Measurements from ENCODE around the gene SERPINB10.

SERPINB10 gene

GRCh38 chr18:63956755-63957154, 49.0 kb downstream of the SERPINB10 start:
- no peak overlapping the region for H3K9ac ChIP-seq (ENCODE audit: low read depth, low read length)
- H3K4me3 ChIP-seq (ENCODE audit: low read length) = no peak overlapping the region
- no peaks in the 10 kb centered on the region; the same call in 1 of the 2 replicates for H3K27me3 ChIP-seq (ENCODE audit: insufficient read depth, low read length)
- no peaks in the 10 kb centered on the region for H3K9me3 ChIP-seq (ENCODE audit: insufficient read depth, low read depth, low read length)
- H3K27ac ChIP-seq (ENCODE audit: low read length) = no peak overlapping the region
- no peaks in the 10 kb centered on the region for H3K4me1 ChIP-seq (ENCODE audit: insufficient read depth, low read length)
- no peaks in the 10 kb centered on the region for H3K36me3 ChIP-seq (ENCODE audit: insufficient read depth, low read depth, low read length)

DNA sequence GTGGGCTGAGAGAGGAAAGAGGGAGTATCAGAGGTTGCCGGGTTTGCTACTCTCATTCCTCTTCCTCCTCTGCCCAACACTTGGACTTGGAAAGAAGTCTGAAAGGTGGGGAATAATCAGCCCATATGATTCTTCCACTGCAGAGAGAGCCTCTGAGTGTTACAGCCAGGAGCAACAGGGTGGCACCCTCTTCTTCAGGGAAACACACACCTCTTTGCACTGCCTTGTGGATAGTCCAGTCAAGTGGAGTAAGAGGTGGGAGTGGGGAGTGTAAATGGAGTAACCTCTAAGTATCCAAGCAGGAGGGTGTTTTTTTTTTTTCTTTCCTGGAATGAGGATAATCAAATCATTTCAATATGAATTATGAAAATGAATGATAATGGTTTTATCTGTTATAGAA, 53.1 kb downstream of the SERPINB10 start:
- Histone ChIP-seq H3K27me3 (ENCODE audit: insufficient read depth, low read length) (peaks cover 5% of the 10 kb centered on the region; the same call in 1 of the 2 replicates), H3K4me1 (ENCODE audit: insufficient read depth, low read length) (no peaks in the 10 kb centered on the region), H3K4me3 (ENCODE audit: low read length) (no peak overlapping the region), H3K9me3 (ENCODE audit: insufficient read depth, low read depth, low read length) (no peaks in the 10 kb centered on the region), H3K36me3 (ENCODE audit: insufficient read depth, low read depth, low read length) (no peaks in the 10 kb centered on the region), H3K9ac (ENCODE audit: low read depth, low read length) (no peak overlapping the region), H3K27ac (ENCODE audit: low read length) (no peak overlapping the region)

DNA sequence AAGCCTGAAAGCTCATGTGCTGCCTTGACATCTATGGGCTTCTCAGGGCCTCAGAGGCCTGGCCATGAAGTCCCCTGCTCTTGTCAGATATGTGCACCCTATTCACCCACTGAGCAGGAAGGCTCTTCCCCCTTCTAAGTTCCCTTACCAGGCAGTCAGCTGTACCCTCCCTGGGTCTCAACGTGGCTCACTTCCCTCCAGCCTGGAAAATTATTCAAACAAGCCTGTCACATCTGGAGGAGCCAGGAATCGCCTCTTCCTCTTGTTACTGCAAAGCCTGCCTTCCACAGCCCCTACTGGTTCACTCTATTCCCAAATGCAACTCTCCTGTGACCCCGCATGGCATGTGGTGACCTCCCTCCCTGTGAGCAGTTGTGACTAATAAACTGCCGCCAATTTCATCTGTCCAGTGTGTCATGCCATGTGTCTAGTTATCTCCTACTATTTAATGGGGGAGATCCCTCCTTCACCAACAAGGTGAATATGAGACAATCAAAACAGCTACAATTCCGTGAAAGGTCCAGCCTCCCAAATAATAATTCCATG, 53.8 kb downstream of the SERPINB10 start:
- Histone ChIP-seq H3K27me3 (ENCODE audit: insufficient read depth, low read length) (peaks cover 9% of the 10 kb centered on the region; the same call in 1 of the 2 replicates), H3K36me3 (ENCODE audit: insufficient read depth, low read depth, low read length) (no peaks in the 10 kb centered on the region), H3K27ac (ENCODE audit: low read length) (no peak overlapping the region), H3K9me3 (ENCODE audit: insufficient read depth, low read depth, low read length) (no peaks in the 10 kb centered on the region), H3K4me1 (ENCODE audit: insufficient read depth, low read length) (no peaks in the 10 kb centered on the region), H3K4me3 (ENCODE audit: low read length) (no peak overlapping the region), H3K9ac (ENCODE audit: low read depth, low read length) (no peak overlapping the region)

GRCh38 chr18:63962137-63962536, 54.4 kb downstream of the SERPINB10 start:
- Histone ChIP-seq H3K4me3 (ENCODE audit: low read length) (no peak overlapping the region), H3K36me3 (ENCODE audit: insufficient read depth, low read depth, low read length) (no peaks in the 10 kb centered on the region), H3K27ac (ENCODE audit: low read length) (no peak overlapping the region), H3K9me3 (ENCODE audit: insufficient read depth, low read depth, low read length) (no peaks in the 10 kb centered on the region), H3K27me3 (ENCODE audit: insufficient read depth, low read length) (peaks cover 10% of the 10 kb centered on the region; the same call in 1 of the 2 replicates), H3K4me1 (ENCODE audit: insufficient read depth, low read length) (no peaks in the 10 kb centered on the region), H3K9ac (ENCODE audit: low read depth, low read length) (no peak overlapping the region)

- no peaks in the 10 kb centered on the region for H3K4me1 ChIP-seq (ENCODE audit: insufficient read depth, low read length)
- H3K4me3 ChIP-seq (ENCODE audit: low read length) = no peak overlapping the region
- H3K27me3 ChIP-seq (ENCODE audit: insufficient read depth, low read length) = peaks cover 17% of the 10 kb centered on the region; the same call in 1 of the 2 replicates
- H3K9ac ChIP-seq (ENCODE audit: low read depth, low read length) = no peak overlapping the region
- H3K9me3 ChIP-seq (ENCODE audit: insufficient read depth, low read depth, low read length) = no peaks in the 10 kb centered on the region
- no peak overlapping the region for H3K27ac ChIP-seq (ENCODE audit: low read length)
- H3K36me3 ChIP-seq (ENCODE audit: insufficient read depth, low read depth, low read length) = no peaks in the 10 kb centered on the region
Observed at GRCh38 chr18:63963615-63964256, 56.0 kb downstream of the SERPINB10 start.

DNA sequence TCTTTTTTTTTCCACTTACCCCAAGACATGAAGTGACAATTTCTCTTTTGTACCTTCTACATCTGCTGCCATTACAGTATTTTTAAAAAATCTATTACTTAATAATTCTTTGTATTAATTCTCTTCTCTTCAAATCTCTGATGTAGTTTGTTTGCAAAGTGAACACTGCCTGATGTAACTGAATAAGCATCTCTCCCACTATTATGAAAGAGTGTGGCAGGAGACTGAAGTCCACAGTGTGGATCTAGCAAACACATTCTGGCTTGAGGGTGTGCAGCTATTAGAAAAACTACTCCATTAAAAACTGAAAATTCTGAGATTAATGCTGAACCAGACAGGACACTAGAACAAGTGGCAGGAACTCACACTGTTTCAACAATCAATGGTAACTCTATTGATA, 57.1 kb downstream of the SERPINB10 start:
- Histone ChIP-seq H3K4me1 (ENCODE audit: insufficient read depth, low read length) (0 out of 2 replicates have a peak, but pooled peaks cover 7% of the 10 kb centered on the region), H3K9me3 (ENCODE audit: insufficient read depth, low read depth, low read length) (no peaks in the 10 kb centered on the region), H3K27ac (ENCODE audit: low read length) (no peak overlapping the region), H3K9ac (ENCODE audit: low read depth, low read length) (no peak overlapping the region), H3K4me3 (ENCODE audit: low read length) (no peak overlapping the region), H3K27me3 (ENCODE audit: insufficient read depth, low read length) (peaks cover 18% of the 10 kb centered on the region; the same call in 1 of the 2 replicates), H3K36me3 (ENCODE audit: insufficient read depth, low read depth, low read length) (no peaks in the 10 kb centered on the region)

DNA sequence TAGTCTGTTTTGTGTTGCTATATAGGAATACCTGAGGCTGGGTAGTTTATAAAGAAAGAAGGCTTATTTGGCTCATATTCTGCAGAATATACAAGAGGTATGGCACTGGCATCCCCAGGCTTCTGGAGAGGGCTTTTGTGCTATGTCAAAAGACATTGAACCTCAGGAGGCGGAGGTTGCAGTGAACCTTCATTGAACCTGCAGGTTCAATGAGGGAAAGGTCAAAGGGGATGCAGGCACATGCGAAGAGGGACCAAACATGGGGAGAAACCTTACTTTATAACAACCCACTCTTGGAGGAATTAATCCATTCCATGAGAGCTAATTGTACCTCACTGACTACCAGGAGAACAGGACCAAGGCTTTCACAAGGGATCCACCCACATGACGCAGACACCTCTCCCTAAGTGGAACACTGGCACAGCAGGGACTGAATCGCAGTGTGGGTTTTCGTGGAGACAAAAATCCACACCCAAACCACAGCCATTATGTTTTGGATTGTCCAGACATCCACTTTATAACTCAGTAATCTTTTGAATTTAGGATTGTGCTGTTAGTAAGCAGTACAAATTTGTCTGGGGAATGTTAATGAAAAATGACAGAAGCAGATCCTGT, 58.1 kb downstream of the SERPINB10 start:
- 0 out of 2 replicates have a peak, but pooled peaks cover 7% of the 10 kb centered on the region for H3K4me1 ChIP-seq (ENCODE audit: insufficient read depth, low read length)
- H3K9me3 ChIP-seq (ENCODE audit: insufficient read depth, low read depth, low read length) = no peaks in the 10 kb centered on the region
- no peak overlapping the region for H3K4me3 ChIP-seq (ENCODE audit: low read length)
- H3K36me3 ChIP-seq (ENCODE audit: insufficient read depth, low read depth, low read length) = no peaks in the 10 kb centered on the region
- H3K9ac ChIP-seq (ENCODE audit: low read depth, low read length) = no peak overlapping the region
- no peak overlapping the region for H3K27ac ChIP-seq (ENCODE audit: low read length)
- peaks cover 18% of the 10 kb centered on the region; the same call in 1 of the 2 replicates for H3K27me3 ChIP-seq (ENCODE audit: insufficient read depth, low read length)

GRCh38 chr18:63969942-63970808, 62.4 kb downstream of the SERPINB10 start, which contains the start of gene SERPINB8:
SERPINB8 (plus strand) TSS chr18:63970081; CDS start chr18:63978309, 8,228 bp downstream.
- Histone ChIP-seq H3K9ac (ENCODE audit: low read depth, low read length) (peak within 1 kb of the TSS; percentile 78), H3K9me3 (ENCODE audit: insufficient read depth, low read depth, low read length) (no peaks in the 10 kb centered on the region), H3K27me3 (ENCODE audit: insufficient read depth, low read length) (peaks cover 41% of the 10 kb centered on the region), H3K27ac (ENCODE audit: low read length) (peak within 1 kb of the TSS; percentile 59), H3K4me1 (ENCODE audit: insufficient read depth, low read length) (peaks cover 16% of the 10 kb centered on the region), H3K4me3 (ENCODE audit: low read length) (peak within 1 kb of the TSS; percentile 77), H3K36me3 (ENCODE audit: insufficient read depth, low read depth, low read length) (no peaks in the 10 kb centered on the region)

GRCh38 chr18:63970809-63971205, 63.0 kb downstream of the SERPINB10 start:
- peak overlapping the region; percentile 59 for H3K27ac ChIP-seq (ENCODE audit: low read length)
- H3K4me1 ChIP-seq (ENCODE audit: insufficient read depth, low read length) = peaks cover 16% of the 10 kb centered on the region
- peak overlapping the region; percentile 78 for H3K9ac ChIP-seq (ENCODE audit: low read depth, low read length)
- peak overlapping the region; percentile 77 for H3K4me3 ChIP-seq (ENCODE audit: low read length)
- peaks cover 47% of the 10 kb centered on the region for H3K27me3 ChIP-seq (ENCODE audit: insufficient read depth, low read length)
- no peaks in the 10 kb centered on the region for H3K36me3 ChIP-seq (ENCODE audit: insufficient read depth, low read depth, low read length)
- no peaks in the 10 kb centered on the region for H3K9me3 ChIP-seq (ENCODE audit: insufficient read depth, low read depth, low read length)

DNA sequence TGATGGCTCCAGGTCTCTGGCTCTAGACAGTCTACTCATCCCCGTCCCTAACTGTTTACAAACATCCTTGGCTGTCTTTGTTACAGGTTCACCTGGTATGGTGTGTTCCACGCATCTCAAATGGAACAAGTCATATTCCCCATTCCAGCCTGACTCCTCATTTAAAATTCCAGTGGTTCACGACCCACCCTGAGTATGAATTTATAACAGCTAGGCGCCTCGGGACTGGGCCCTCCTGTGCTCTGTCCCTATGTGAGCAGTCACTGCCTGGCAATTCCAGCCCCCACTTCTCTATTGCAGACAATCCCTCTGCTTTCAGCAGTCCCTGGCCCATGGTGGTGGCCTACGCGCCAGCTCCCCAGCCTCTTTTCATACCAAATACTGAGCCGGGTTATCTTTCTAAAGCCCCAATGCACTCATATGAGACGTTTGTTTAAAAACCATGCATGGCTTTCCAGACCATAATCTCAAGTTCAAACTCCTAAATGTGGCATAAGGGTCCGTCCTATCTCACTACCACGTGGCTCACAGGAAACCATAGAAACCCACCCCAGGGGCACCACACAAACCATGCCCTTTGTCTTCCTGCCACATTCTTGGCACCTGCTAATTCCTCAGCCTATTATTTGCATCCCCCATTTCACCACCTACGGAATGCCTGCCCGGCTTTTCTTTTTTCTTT, 63.7 kb downstream of the SERPINB10 start:
- H3K27ac ChIP-seq (ENCODE audit: low read length) = peak overlapping the region; percentile 59
- no peaks in the 10 kb centered on the region for H3K9me3 ChIP-seq (ENCODE audit: insufficient read depth, low read depth, low read length)
- peaks cover 51% of the 10 kb centered on the region for H3K27me3 ChIP-seq (ENCODE audit: insufficient read depth, low read length)
- peak overlapping the region; percentile 78 for H3K9ac ChIP-seq (ENCODE audit: low read depth, low read length)
- peaks cover 16% of the 10 kb centered on the region for H3K4me1 ChIP-seq (ENCODE audit: insufficient read depth, low read length)
- H3K36me3 ChIP-seq (ENCODE audit: insufficient read depth, low read depth, low read length) = no peaks in the 10 kb centered on the region
- peak overlapping the region; percentile 77 for H3K4me3 ChIP-seq (ENCODE audit: low read length)

DNA sequence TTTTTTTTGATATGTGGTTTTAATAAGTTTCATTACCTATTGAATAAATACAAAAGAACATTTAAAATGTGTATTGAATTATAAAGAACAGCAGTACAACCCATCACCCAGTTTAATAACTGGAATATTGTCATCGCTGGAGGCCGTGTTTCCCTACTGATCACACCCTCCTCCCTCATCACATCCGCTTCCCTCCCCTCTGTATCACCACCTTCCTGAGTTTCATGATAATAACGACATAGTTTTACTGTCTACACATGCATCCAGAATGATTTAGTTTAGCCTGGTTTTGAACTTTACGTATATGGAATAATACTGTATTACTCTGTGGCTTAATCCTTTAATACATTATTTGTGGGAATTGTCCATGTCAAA, 64.2 kb downstream of the SERPINB10 start:
- Histone ChIP-seq H3K27me3 (ENCODE audit: insufficient read depth, low read length) (peaks cover 54% of the 10 kb centered on the region), H3K9ac (ENCODE audit: low read depth, low read length) (no peak overlapping the region), H3K36me3 (ENCODE audit: insufficient read depth, low read depth, low read length) (no peaks in the 10 kb centered on the region), H3K4me1 (ENCODE audit: insufficient read depth, low read length) (peaks cover 16% of the 10 kb centered on the region), H3K4me3 (ENCODE audit: low read length) (no peak overlapping the region), H3K27ac (ENCODE audit: low read length) (no peak overlapping the region), H3K9me3 (ENCODE audit: insufficient read depth, low read depth, low read length) (no peaks in the 10 kb centered on the region)

All from iPS-20b (cell line).